ENCODE measurements around the gene AGPAT2.

The AGPAT2 gene

DNA sequence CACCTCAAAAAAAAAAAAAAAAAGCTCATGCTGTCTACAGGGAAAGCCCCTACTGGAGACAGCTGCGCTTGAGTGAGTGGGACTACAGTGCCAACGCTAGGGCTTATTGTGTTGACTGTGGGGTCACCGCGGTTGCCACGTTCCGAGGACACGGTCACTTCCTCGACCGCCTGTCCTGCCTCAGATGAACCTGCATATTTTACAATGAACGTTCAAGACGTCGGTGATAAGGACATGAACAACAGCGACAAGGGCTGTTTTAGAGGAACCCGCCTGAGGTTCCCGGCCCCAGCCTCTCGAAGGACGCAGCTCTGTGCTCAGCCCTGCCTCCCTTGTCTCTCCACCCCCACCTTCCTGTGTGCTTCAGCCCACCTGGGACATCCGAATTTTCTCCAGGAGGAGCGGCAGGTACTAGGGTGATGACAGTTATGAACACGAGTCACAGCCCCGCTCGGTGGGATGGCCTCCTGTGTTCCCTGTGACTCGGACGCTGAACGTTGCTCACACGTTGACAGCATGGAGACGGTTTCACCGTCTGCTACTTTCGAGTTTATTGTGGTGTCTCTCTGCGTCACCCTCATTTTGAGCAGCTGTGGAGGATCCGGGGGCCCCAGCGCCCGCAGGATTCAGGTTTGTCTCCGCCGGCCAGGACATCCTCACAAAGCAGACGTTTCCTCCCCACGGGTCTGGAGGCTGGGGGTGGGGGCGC lies 13.9 kb upstream of the AGPAT2 start:
- DNase-seq, result no peak

DNA sequence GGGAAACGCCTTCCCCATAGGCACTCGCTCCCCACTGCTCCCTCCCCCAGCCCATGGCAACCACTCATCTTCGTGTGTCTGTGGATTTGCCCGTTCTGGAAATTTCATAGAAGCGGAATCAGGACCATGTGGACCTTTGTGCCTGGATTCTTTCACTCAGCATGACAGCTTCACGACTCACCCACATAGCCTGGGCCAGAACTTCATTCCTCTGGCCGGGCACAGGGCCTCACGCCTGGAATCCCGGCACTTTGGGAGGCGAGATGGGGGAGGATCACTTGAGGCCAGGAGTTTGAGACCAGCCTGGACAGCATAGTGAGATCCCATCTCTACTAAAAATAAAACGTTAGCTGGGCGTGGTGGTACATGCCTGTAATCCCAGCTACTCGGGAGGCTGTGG lies 13.0 kb upstream of the AGPAT2 start:
- DNase-seq, result no peak

DNA sequence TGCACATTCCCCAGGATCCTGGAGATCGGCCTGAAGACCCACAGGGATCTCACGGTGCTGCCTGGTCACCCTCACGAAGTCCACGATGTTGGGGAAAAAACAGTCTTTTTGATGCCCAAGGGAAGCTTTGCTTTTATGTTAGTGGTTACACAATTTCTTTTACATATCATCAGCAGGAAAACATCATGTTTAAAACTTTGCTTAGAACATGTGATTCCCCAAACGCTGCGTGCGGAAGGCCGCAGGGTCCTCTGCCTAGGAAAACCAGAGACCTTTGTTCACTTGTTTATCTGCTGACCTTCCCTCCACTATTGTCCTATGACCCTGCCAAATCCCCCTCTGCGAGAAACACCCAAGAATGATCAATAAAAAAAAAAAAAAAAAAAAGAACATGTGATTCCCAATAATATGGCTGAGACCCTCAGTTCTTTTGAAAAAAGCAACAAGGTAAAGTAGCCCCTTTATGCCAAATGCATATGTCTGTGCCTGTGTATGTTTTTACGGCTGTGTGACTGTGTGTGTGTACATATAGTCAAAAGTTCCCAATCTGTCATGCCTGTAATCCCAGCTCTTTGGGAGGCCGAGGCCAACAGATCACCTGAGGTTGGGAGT lies 11.5 kb upstream of the AGPAT2 start:
- no peak for DNase-seq

DNA sequence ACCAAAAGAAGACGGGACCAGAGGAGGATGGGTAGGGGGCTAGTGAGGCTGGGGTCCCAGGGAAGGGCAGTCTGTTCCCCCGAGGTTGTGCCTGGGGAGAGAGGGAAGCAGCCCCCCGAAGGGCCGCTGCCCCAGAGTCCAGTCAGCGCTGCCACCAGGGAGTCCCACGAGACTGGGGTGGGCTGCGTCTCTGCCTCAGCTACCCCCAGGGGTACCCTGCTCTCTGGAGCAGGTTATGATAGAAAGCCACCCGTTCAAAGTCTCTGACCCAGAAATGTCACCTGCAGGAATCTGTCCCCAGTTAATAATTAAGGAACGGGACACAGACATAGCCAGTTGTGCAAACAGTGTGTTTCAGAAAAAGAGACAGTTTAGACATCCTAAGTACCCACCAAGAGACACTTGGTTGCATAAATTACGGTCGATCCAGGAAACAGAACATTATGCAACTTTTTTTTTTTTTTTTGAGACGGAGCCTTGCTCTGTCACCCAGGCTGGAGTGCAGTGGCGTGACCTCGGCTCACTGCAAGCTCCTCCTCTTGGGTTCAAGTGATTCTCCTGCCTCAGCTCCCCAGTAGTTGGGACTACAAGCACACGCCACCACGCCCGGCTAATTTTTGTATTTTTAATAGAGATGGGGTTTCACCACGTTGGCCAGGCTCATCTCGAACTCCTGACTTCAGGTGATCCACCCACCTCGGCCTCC lies 10.7 kb upstream of the AGPAT2 start:
- no peak for DNase-seq

DNA sequence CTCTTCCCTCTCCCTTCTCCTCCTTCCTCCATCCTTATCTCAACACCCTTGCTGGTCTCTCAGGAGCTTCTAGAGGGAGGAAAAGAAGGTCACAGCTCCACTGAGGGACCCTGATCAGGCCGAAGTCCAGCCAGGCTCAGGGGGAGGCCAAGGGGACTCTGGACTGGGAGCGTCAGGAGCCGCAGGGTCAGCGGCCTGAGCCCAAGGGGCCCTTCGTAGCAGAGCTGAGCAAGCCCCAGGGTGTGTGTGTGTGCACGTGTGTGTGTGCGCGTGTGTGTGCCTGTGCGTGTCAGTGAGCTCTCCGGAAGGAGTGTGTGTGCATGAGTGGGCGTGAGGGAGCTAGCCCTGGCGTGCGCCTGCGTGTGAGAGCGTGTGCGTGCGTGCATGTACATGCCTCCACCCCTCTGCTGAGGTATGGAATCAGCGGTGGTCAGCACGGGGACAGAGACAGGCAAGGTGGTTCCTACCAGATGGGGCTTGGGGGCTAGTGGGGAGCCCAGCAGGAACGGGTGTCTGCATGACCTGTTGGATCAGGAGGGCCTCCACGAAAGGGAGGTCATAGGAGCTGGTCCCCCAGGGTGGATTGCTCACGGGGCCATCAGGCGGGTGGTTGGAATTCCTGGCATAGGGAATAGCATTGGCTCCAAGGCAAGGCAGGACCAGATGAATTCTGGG lies 10.0 kb upstream of the AGPAT2 start:
- no peak for DNase-seq

DNA sequence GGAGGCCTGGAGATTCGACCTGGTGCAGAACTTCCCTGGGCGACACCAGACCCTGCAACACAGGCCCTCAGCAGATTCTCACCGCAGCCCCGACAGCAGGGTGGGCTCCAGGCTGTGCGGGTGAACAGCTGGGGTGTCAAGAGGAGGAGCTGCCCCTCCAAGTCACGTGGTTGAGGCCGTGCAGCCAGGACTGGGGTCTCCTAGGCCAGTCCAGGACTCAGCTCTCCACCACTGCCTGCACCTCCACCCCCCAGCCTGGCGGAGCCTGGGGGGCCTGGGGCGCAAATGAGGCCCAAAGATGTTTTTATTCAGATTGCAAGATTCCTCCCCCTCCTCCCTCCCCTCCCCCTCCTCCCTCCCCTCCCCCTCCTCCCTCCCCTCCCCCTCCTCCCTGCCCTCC lies 9.2 kb upstream of the AGPAT2 start:
- DNase-seq, result no peak

GRCh38 chr9:136695955-136696354 lies 8.7 kb upstream of the AGPAT2 start:
- DNase-seq, result no peak

DNA sequence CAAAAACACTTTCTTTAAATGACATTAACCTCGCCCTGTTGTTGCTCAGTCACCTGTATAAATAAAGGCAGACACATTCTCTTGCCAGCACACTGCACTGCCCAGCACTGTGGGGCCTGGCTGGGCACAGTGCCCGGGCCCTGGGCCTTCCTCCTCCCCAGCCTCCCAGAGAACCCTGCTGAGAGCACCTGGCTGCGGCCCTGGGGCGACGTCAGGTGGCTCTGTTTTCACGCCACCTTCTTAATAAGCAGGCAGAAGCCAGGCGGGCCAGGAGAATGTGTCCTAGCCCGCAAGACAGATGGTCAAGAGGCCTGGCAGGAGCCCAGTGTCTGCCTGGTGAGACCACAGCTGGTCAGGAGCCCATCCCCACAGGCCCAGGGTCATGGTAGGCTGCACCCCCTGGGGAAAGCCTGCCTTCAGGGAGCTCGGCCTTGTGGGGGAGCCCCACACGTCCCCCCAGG lies 8.2 kb upstream of the AGPAT2 start:
- DNase-seq, result no peak

DNA sequence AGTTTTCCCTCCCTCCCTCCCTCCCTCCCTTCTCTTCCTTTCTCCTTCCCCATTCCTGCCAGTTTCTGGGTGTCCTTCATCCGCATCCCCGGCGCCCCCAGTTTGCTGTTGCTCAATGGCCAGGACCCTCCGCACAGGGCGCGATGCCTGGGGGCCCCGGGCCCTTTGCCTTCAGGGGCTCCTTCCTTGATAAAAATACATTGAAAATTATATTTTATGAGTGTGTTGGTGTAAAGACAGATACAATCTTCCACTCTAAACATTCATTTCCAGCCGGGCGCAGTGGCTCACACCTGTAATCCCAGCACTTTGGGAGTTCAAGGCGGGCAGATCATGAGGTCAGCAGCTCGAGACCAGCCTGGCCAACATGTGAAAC lies 7.6 kb upstream of the AGPAT2 start:
- no peak for DNase-seq

GRCh38 chr9:136694163-136694871 lies 7.1 kb upstream of the AGPAT2 start:
- no peak for DNase-seq

- DNase-seq, result no peak
Measured at GRCh38 chr9:136693490-136694162, 6.4 kb upstream of the AGPAT2 start.

GRCh38 chr9:136693135-136693489 lies 5.9 kb upstream of the AGPAT2 start:
- no peak for DNase-seq

GRCh38 chr9:136692185-136693134 lies 5.2 kb upstream of the AGPAT2 start:
- no peak for DNase-seq

GRCh38 chr9:136691316-136692184 lies 4.3 kb upstream of the AGPAT2 start:
- no peak for DNase-seq

GRCh38 chr9:136690806-136691261 lies 3.6 kb upstream of the AGPAT2 start:
- no peak for DNase-seq

- DNase-seq, result no peak
Measured at GRCh38 chr9:136690104-136690805, 3.0 kb upstream of the AGPAT2 start.

DNA sequence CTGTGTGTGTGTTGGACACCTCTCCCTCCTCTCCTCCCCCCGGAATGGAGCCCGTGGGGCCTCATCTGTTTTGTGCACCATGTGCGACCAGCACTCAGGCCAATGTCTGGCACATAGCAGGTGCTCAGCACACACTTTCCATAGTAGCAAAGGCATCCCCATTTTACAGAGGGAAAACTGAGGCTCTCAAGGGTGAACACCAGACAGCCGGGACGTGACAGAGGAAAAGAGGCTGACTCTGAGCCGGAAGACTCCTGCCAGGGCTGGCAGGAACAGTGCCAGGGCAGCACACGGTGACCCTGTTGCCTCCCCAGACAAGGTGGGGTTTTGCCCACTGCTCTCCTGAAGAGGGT lies 1.8 kb upstream of the AGPAT2 start:
- DNase-seq, result no peak

DNA sequence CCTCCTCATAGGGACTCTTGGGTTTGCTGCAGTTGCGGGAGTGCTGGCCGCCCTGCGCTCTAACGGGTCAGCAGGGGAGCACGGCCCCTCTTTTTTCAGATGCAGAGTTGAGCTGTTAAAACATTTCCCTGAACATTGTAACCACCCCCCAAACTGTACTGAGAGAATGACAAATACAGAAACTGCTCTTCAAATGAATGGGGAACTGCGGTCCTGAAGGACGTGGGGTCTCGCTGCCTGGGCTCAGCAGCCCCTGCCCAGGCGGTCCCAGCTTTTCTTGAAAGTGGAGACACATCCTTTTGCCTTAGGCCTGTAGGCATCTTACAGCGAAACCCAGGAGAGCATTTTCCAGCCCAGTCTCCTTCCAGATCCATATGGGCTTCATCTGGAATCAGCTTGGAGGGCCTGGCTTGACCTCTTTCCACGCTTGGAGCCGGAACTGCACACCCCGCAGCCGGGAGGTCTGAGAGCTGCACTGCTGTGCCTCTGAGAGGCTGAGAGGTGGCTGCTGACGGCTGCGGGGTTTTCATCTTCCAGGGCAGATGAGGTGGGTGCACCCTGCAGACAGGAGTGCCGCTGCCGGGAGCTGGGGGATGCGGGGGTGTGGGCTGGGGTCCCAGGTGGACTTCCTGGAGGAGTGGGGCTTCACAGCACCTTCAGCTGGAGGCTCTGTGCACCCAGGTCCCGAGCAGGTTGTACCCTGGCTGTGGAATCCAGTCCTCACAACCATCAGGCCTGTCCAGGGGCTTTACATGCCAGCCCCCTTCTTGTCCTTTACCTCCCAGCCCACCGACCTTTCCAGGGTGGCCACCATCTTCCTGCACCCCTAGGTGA lies 1.2 kb upstream of the AGPAT2 start:
- DNase-seq, result no peak

All from KG1 (cell line).